ENCODE data around the gene PLCB3.

PLCB3 gene

DNA sequence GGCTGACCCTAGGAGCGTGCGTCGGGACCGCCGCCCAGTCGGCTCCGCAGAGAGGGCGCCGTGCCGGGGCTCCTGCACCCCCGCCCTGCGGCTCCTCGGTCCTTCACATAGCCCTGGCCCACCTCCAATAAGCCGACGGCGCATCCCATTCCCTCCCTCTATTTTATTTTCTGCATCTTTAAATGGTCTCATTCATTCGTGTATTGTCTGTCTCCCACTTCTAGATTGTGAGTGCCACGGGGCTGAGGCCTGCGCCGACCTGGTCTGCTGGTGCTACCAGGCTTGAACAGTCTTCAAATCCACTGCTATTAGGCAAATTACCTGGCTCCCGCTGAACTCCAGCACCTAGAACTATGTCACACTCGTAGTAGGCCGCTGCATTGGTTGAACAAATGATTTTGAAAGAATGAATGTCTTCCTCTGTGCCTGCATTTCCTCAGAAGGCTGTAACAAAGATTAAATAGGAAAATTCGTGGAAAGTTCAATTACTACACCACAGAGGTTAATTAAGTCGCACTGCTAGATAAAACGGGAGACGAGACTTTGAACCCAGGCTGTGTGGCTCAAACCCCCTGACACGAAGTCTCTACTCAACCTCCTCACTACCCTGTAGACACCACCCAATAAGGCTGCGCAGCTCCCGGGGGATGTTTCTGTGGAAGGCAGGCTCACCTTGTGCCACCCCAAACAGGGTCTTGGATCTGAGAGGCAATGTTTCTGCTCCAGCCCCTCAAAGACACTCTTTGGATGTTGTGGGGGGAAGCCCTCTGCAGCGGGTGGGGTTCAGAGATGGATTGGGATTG is 3.4 kb upstream of the PLCB3 start:
- TF ChIP-seq, protein P1, sequence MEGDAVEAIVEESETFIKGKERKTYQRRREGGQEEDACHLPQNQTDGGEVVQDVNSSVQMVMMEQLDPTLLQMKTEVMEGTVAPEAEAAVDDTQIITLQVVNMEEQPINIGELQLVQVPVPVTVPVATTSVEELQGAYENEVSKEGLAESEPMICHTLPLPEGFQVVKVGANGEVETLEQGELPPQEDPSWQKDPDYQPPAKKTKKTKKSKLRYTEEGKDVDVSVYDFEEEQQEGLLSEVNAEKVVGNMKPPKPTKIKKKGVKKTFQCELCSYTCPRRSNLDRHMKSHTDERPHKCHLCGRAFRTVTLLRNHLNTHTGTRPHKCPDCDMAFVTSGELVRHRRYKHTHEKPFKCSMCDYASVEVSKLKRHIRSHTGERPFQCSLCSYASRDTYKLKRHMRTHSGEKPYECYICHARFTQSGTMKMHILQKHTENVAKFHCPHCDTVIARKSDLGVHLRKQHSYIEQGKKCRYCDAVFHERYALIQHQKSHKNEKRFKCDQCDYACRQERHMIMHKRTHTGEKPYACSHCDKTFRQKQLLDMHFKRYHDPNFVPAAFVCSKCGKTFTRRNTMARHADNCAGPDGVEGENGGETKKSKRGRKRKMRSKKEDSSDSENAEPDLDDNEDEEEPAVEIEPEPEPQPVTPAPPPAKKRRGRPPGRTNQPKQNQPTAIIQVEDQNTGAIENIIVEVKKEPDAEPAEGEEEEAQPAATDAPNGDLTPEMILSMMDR (IDR thresholded peaks at IDR 0.05; ENCODE audit: low read length, missing control alignments) = no peak
- DNase-seq (ENCODE audit: low read depth) = no peak
- H3K4me3 ChIP-seq (replicated peaks; ENCODE audit: low read depth, low read length) = peak overlapping the region; percentile 74

DNA sequence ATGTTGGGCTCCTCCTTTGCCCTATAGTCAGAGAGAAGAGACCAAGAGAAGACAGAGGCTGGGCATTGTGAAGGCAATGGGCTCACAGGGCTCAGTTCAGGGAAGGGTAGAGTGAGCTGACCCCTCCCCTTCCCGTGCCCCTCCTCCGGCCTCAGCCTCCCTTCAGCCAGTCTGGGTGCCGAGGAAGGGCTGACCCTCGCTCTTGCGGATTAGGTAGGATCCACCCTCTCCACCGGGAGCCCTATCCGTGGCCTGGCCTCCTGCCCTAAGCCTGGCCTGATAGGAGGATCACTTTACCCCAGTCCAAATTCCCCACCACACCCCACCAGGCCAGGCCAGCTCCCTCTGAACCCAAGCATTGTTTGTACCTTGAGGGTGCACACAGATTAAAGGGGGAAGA is 2.8 kb upstream of the PLCB3 start:
- TF ChIP-seq, protein P1 (IDR thresholded peaks at IDR 0.05; ENCODE audit: low read length, missing control alignments) = no peak
- no peak overlapping the region for H3K4me3 ChIP-seq (replicated peaks; ENCODE audit: low read depth, low read length)
- no peak for DNase-seq (ENCODE audit: low read depth)

DNA sequence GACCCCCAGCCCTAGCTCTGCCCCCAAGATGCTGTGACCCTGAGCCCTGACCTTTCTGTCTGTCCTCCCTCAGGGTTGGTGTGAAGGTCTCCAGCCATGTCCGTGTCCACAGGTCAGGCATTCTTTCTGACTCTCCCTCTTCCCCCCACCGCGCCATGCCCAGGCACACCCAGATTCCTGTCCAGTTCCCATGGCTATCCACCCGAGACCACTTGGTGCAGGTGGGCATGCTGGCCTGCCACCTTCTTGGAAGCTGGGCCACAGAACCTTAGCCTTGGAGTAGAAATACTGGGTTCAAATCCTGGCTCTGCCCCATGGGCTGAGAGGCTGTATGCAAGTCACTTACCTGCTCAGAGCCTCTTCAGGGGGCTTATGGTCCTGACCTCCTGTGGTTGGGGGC is 2.3 kb upstream of the PLCB3 start:
- no peak overlapping the region for H3K4me3 ChIP-seq (replicated peaks; ENCODE audit: low read depth, low read length)
- DNase-seq (ENCODE audit: low read depth) = no peak
- TF ChIP-seq, protein P1 (IDR thresholded peaks at IDR 0.05; ENCODE audit: low read length, missing control alignments) = no peak

DNA sequence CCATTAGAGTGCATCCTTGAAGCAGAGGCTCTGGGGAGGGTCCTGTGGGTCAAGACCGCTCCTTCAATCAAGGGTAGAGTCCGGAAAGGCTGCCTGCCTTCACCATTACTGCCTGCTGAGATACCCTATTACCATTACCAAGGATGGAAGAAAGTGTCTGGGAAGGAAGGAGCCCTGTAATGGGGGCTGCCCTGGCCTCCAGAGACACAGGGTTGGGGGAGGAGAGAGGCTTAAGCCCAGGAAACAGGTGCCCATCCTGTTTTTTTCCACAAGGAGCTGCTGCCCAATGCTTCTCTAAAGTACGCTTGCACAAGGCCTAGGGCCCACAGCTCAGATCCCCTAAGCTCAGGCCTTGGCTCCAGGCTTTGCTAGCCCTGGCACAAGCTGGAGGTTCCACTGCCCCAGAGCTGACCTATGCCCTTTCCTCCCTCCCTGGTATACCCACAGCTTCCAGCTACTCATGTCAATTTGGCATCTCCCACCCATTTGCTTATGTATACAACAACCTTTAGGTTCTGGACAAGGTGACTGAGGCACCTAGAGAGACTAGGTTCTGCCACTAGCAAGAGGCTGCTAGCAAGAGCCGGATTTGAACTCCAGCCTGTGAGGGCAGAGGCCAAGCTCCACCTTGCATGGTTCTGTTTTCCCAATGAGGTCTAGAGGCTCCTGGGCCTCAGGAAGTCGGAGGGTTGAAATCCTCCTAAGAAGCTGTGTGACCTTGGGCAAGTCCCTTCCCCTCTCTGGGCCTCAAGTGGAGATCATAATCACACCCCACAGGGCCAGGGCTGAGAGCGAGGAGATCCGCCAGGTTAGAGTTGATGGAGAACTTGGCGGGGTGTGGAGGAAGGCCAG is 1.5 kb upstream of the PLCB3 start:
- H3K4me3 ChIP-seq (replicated peaks; ENCODE audit: low read depth, low read length) = no peak overlapping the region
- no peak for DNase-seq (ENCODE audit: low read depth)
- TF ChIP-seq, protein P1 (IDR thresholded peaks at IDR 0.05; ENCODE audit: low read length, missing control alignments) = no peak

DNA sequence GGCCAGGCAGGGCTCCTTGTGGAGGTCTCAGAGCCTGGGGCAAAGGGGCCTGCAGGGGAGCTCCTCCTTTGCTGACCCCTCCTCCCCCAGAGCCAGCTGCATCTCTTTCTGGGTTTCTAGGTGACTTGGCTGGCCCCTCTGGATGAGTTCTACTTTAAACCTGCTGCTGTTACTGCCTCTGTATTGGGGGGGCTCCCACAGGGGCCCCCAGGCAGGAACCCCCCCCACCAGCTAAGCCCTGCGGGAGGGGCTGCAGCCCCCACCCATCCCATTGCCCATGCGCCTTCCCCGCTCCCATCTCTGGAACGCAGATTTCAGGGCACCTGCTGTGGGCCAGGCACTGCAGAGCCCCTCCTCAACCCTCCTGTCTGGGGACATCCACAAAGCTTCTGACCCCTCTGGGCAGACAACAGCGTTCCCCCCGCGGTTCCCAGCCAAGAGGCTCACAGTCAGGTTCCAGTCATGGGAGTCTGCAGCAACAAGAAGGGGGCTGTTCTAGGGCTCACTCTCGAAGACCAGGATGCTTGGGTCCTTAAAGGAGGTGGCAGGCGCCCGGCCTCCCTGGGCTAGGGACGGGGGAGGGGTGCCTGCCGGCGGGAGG is 815 bp upstream of the PLCB3 start:
- peak overlapping the region; percentile 85 for H3K4me3 ChIP-seq (replicated peaks; ENCODE audit: low read depth, low read length)
- DNase-seq (ENCODE audit: low read depth) = no peak
- TF ChIP-seq, protein P1 (IDR thresholded peaks at IDR 0.05; ENCODE audit: low read length, missing control alignments) = no peak

DNA sequence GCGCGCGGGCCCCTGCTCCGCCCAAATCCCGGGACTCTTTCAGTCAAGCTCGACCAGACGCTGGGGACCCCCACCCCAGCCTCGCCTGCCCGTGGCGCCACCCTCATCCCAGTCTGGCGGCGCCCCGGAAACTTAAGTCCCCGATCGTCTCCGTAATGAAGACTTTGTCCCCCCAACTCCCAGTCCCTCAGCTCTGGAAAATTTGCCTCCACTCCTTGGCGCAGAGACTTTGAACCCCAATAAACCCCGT is 348 bp downstream of the PLCB3 start:
- TF ChIP-seq, protein P1 (IDR thresholded peaks at IDR 0.05; ENCODE audit: low read length, missing control alignments) = no peak
- DNase-seq (ENCODE audit: low read depth) = no peak
- H3K4me3 ChIP-seq (replicated peaks; ENCODE audit: low read depth, low read length) = peak overlapping the region; percentile 85
